GM12892 (cell line): ENCODE measurements around the gene KDM2B.

ENCODE experiments used
- POLR2A ChIP-seq: IDR thresholded peaks from 2 replicates; pipeline ENCODE4 v1.6.1; 2011; ENCODE audit warnings: low read depth, low read length, control low read depth
- TAF1 ChIP-seq: IDR thresholded peaks from 2 replicates; pipeline ENCODE4 v1.6.1; 2011; ENCODE audit warnings: low read depth, mild to moderate bottlenecking, control low read depth, low read length, borderline replicate concordance

DNA sequence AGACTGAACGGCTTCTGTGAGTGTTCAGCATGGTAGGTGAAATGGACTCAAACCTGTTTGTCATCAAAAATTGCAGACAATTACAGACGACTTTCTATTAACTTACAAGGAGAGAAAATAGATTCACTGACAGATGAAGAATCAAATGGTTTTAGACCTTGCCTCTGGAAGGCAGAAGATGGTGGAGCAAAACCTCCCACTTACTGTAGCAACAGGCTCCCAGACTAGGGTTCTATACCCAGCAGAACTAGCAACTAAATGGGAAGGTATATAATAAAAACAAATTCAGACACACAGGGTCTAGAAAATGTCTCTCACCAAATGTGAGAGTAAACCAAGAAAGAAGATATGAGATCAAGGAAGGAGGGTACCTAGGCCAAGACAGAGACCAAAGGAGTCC is 144.1 kb downstream of the KDM2B start:
- TF ChIP-seq POLR2A (no peak), TAF1 (no peak)
